Calu3 (cell line): ENCODE measurements around the gene KCMF1. TPM values are rescaled to one million over a fixed set of nuclear protein-coding genes. Genes with fewer than 3 reads are reported as not detected.

ENCODE experiments used
- BruUV-seq: library from RNA; stranded (reverse); fragments of 400-500 nt; replicated peaks from 2 replicates; lab custom pipeline; 2021; lab: Mats Ljungman, UMichigan
- CTCF ChIA-PET: fragments of 300-600 bp; sonication (Branson Sonifier 250); formaldehyde crosslinking; loops from one replicate; lab custom pipeline; 2022; ENCODE audit warnings: antibody characterized with exemption; lab: Charles Lee
- DNase-seq: peaks from one replicate; pipeline ENCODE4 v3.0.0; 2022
- H3K27ac Mint-ChIP-seq: one replicate; pipeline ENCODE4 v1.8.0; 2022; ENCODE audit warnings: mixed read lengths; ENCODE audit not compliant: unreplicated experiment
- H3K27me3 Mint-ChIP-seq: one replicate; pipeline ENCODE4 v1.8.0; 2022; ENCODE audit warnings: mixed read lengths; ENCODE audit not compliant: unreplicated experiment
- H3K36me3 Mint-ChIP-seq: one replicate; pipeline ENCODE4 v1.8.0; 2022; ENCODE audit warnings: mild to moderate bottlenecking, moderate library complexity, mixed read lengths; ENCODE audit not compliant: insufficient read depth, unreplicated experiment
- H3K4me1 Mint-ChIP-seq: one replicate; pipeline ENCODE4 v1.8.0; 2022; ENCODE audit warnings: mild to moderate bottlenecking, low read depth, mixed read lengths; ENCODE audit not compliant: unreplicated experiment
- H3K4me3 Mint-ChIP-seq: one replicate; pipeline ENCODE4 v1.8.0; 2022; ENCODE audit warnings: mild to moderate bottlenecking, low read depth, moderate library complexity, mixed read lengths; ENCODE audit not compliant: unreplicated experiment
- H3K9me3 Mint-ChIP-seq: one replicate; pipeline ENCODE4 v1.8.0; 2022; ENCODE audit warnings: low read depth, mixed read lengths; ENCODE audit not compliant: unreplicated experiment
- CTCF ChIP-seq: fragments of 200-600 bp; IDR thresholded peaks from one replicate; pipeline ENCODE4 v1.8.0; 2022; ENCODE audit warnings: antibody characterized with exemption; ENCODE audit not compliant: unreplicated experiment
- intact Hi-C: fragments of 100-400 bp; cut with micrococcal nuclease; formaldehyde crosslinking; loops from one replicate; pipeline ENCODE4 v1.10.0; 2022; ENCODE audit not compliant: unreplicated experiment
- total RNA-seq: library from RNA; stranded (reverse); gene quantifications from 2 replicates; pipeline ENCODE4 v1.2.3, GENCODE V29; 2022

KCMF1 gene
- total RNA-seq, 1 experiment from 2014 or later: 69.8 TPM

- no peak for DNase-seq
- CTCF ChIA-PET: interaction anchor here (0.7 to 3.3 kb wide), 2 partner anchors 67 to 234 kb away, joined by 3 to 35 read pairs; no protein-coding TSS in a partner anchor
- Mint-ChIP-seq H3K36me3 (no peaks in the 10 kb centered on the region), H3K9me3 (no peaks in the 10 kb centered on the region), H3K4me1 (no peaks in the 10 kb centered on the region), H3K4me3 (no peak overlapping the region), H3K27me3 (no peaks in the 10 kb centered on the region), H3K27ac (no peak overlapping the region)
- intact Hi-C loops: no loop called here
- no TSS peak for BruUV-seq
- TF ChIP-seq CTCF: no peak
Observed at GRCh38 chr2:85064927-85065577, 94.1 kb downstream of the KCMF1 start.

- CTCF ChIA-PET: interaction anchor here (0.7 to 3.3 kb wide), 8 partner anchors 12 to 233 kb away, joined by 3 to 35 read pairs (median 5); no protein-coding TSS in a partner anchor
- Mint-ChIP-seq H3K36me3 (no peaks in the 10 kb centered on the region), H3K9me3 (no peaks in the 10 kb centered on the region), H3K27me3 (no peaks in the 10 kb centered on the region), H3K4me1 (no peaks in the 10 kb centered on the region), H3K4me3 (no peak overlapping the region), H3K27ac (no peak overlapping the region)
- TF ChIP-seq CTCF: no peak
- no TSS peak for BruUV-seq
- intact Hi-C loops: no loop called here
- DNase-seq: no peak
Observed at GRCh38 chr2:85066006-85066740, 95.2 kb downstream of the KCMF1 start.

- Mint-ChIP-seq H3K27ac (no peak overlapping the region), H3K36me3 (no peaks in the 10 kb centered on the region), H3K4me3 (peak overlapping the region; percentile 18), H3K4me1 (no peaks in the 10 kb centered on the region), H3K27me3 (no peaks in the 10 kb centered on the region), H3K9me3 (no peaks in the 10 kb centered on the region)
- CTCF ChIA-PET: interaction anchor here (0.5 to 3.3 kb wide), 10 partner anchors 12 to 500 kb away, joined by 3 to 35 read pairs (median 4); no protein-coding TSS in a partner anchor
- BruUV-seq: no TSS peak
- peak; percentile 79 for DNase-seq
- intact Hi-C loops: loop anchor here (1.0 kb wide), 2 partner anchors 218 to 233 kb away; no protein-coding TSS in a partner anchor
- TF ChIP-seq CTCF: peak; percentile 88
Observed at GRCh38 chr2:85066874-85067351, 96.0 kb downstream of the KCMF1 start.

DNA sequence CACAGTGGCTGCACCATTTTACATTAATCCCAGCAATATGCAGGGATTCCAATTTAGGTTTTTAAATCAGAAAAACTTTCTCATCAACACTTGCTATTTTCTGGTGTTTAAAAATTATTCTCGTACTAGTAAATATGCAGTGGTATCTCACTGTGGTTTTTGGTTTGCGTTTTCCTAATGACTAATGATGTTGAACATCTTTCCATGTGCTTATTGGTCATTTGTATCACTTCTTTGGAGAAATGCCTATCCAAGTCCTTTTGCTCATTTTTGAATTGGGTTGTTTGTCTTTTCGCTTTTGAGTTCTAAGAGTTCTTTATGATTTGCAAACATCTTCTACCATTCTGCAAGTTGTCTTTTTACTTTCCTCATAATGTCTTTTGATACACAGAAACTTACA lies 100.1 kb downstream of the KCMF1 start:
- H3K27ac Mint-ChIP-seq: no peak overlapping the region
- no peak for TF ChIP-seq CTCF
- no peak for DNase-seq
- no peaks in the 10 kb centered on the region for H3K27me3 Mint-ChIP-seq
- H3K4me3 Mint-ChIP-seq: no peak overlapping the region
- CTCF ChIA-PET: no interaction called here
- H3K9me3 Mint-ChIP-seq: no peaks in the 10 kb centered on the region
- intact Hi-C loops: no loop called here
- no peaks in the 10 kb centered on the region for H3K36me3 Mint-ChIP-seq
- no TSS peak for BruUV-seq
- no peaks in the 10 kb centered on the region for H3K4me1 Mint-ChIP-seq
